GM04503 (cell line): ENCODE results near the gene AQP3.
"Not testable (repeated sequence)": the region's sequence is repeated elsewhere in the genome, so short reads cannot be mapped to it uniquely, and the experiment has no call there.

Source experiments
- DNase-seq: peaks from one replicate; pipeline ENCODE4 v3.0.0-alpha.2; 2012; ENCODE audit warnings: low read depth

AQP3 gene

DNA sequence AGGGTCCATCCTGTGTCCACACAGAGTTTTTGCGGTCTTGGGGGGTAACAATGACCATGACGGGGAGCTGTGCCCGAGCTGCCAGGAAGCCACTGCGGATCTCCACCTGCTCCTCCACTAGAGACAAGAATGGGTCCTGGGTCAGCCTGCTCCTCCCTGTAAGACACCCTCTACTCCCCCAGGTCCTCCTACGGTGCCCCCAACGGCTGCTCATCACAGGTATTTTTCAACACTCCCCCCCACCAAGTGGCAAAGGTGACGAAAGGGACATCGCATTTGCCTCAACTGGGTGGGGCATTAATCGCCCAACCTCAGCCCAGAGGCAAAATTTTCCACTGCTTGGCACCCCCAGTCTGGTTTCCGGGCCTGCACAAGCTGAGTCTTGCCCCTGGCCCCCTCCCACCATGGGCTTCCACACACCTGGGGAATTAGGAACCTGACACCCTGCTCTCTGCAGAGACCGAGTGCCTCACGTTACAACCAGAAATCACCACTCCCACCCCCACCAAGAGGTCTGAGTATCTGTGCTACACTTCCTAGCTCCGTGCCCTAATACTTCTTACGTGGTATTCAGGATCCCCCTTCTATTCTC, 16.7 kb upstream of the AQP3 start:
- DNase-seq = no peak

DNA sequence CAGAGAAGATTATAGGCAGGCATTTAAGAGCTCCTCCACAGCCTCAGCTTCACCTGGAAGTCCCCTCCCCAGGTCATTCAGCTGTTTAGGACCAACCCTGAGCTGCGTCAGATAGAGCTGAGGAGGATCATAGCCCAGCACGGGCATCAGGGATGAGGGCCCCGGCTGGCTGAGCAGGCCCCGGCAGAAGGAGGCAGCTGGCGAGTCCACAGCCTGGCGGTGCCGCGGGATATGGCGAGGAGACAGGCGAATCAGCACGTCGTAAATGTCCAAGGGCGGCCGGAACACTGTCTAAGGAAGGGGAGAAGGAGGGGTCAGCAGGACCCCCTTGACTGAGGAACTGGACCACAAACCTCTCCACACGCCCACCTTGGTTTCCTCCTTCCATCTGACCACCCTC, 15.8 kb upstream of the AQP3 start:
- no peak for DNase-seq

DNA sequence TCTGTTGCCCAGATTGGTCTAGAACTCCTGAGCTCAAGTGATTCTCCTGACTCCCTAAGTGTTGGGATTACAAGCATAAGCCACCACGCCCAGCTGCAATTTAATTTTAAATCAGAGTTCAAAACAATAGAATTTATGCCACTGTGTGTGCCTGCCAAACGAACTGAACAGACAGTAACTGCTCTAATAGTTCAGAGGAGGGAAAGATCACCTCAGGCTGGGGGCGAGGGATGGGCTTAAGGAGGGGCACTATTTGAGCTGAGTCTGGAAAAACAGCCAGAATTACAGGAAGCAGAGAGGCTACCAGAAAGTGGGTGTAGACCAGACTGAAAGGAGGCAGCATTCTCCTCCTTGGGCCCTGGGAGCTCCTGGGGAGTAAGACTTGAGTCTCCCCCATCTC, 14.1 kb upstream of the AQP3 start:
- DNase-seq = no peak

DNA sequence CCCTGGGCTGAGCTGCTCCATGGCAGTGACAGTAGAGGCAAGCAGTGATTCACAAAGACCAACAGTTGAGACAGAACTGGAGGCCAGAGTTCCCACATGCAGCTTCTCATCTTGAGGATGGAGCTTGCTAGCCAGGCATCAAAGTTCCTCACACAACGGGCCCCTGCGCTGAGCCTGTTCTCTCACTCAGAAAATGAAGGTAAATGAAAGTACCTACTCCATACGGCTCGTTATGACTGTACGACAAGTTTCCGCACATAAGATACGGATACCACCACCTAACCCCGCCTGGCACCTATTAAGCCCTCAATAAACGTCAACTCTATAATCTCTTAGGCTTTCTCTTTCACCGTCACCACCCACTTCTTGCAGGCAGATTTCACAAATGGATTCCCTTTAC, 13.5 kb upstream of the AQP3 start:
- DNase-seq = no peak

- no peak for DNase-seq
Observed at GRCh38 chr9:33459115-33459514, 11.7 kb upstream of the AQP3 start.

- DNase-seq = no peak
Observed at GRCh38 chr9:33458444-33458843, 11.1 kb upstream of the AQP3 start.

- no peak for DNase-seq
Observed at GRCh38 chr9:33455945-33456344, 8.6 kb upstream of the AQP3 start.

DNA sequence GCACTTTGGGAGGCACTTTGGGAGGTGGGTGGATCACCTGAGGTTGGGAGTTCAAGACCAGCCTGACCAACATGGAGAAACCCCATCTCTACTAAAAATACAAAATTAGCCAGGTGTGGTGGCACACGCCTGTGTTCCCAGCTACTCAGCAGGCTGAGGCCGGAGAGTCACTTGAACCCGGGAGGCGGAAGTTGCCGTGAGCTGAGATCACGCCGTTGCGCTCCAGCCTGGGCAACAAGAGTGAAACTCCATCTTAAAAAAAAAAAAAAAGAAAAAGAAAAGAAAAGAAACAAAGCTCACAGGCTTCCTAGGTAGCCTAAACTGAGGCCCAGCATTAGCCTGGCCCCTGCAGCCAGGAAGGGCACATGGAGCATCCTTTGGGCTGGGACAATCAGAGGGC, 8.1 kb upstream of the AQP3 start:
- not testable (repeated sequence) for DNase-seq

- DNase-seq = not testable (repeated sequence)
Observed at GRCh38 chr9:33454661-33455026, 7.3 kb upstream of the AQP3 start.

GRCh38 chr9:33453999-33454660, 6.7 kb upstream of the AQP3 start:
- no peak for DNase-seq

GRCh38 chr9:33453286-33453860, 6.0 kb upstream of the AQP3 start:
- no peak for DNase-seq

GRCh38 chr9:33452828-33453271, 5.5 kb upstream of the AQP3 start:
- no peak for DNase-seq

DNA sequence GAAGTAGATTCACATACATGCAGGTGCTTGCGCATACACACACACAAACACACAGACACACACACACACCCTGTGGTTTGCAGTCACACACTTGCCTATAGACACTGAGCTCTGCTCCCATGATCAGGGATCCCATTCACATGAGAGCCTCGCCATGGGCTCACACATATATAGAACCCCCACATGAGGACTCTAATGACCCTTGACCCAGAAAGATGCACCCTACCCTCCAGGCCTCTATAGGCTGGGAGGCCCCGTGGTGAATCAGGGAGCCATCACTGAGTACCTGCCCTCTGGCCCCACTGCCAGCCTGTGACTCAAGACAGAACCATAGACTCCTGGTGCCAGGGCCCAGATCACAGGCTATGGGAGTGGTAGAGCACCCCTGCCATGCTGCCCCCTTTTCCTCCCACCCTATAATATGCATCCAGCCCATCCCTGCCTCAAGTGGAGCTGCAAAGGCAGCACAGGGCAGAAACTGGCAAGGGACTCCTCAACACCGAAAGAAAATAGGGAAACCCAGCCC, 3.3 kb upstream of the AQP3 start:
- no peak for DNase-seq

- no peak for DNase-seq
Observed at GRCh38 chr9:33449715-33450114, 2.3 kb upstream of the AQP3 start.

DNA sequence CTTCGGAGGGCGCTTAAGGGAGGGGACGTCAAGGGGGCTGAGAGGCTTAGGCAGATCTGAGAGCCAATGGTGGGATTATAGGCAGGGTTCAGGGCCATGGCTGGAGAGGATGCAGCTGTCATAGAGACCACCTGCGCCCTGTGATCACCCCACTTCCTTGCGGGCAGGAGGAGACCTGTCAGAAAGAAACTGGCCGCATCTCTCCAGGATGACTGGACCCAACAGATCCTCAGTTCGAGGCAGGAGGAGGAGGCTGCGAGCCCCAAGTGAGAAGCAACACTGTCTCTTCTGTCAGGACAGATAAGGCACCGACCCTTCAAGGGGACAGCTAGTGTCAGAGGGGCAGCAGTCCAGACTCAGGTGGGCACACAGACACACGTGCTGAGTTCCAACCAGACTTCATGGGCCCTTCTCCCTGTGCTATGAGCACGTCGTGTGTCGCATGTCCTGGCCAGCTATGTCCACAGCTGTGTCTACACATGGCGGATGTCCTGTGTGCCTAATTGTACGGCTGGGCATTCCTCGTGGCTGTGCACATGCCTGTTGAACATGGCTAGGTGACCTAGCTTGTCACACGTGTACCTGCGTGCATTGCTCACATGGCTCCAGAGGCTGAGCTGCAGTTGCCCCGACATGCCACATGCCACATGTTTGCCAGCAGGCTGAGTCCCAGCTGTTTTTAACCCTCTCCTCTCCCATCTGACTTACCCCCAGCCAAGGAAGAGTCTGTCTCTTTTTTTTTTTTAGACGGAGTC, 583 bp upstream of the AQP3 start:
- DNase-seq = no peak

GRCh38 chr9:33446240-33446945, 1.0 kb downstream of the AQP3 start:
- no peak for DNase-seq

DNA sequence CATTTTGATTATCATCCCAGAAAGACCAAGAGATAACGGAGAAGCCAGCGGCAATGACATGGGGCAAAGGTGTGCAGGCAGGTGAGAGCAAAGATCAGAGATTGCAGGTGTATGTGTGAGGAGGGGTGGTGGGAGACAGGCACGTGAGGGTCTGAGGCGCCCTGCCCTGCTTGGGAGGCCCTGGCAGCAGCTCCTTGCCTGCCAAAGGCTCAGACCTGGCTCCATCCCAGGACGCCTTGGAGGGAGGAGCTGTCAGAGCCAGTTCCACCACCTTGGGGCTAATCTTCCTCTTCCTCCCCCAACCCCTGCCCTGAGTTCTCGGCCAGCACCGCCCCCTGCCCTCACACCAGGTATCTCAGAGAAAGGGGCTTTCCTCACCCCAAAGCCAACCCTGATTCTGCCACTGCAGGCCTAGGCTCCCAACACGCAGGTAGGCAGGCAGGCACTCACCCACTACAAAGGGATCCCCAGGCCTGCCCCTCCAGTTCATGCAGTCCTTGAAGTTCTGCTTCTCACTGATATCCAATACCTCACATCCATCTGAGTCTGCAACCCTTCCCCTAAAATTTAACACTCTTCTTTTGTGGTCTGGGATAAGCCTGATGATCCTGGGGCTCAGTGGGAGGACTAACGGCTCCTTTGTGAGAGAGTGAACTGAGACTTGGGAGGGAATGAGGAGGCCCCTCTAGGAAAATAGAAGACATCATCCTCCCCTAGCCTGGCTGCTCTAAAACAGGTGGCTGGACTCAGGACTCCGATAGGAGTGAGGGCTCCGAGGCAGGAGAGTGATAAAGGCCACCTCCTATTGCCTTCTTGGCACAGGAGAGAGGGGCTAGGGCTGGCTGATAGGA, 1.8 kb downstream of the AQP3 start:
- DNase-seq = no peak

GRCh38 chr9:33443464-33444154, 3.8 kb downstream of the AQP3 start:
- no peak for DNase-seq

- no peak for DNase-seq
Observed at GRCh38 chr9:33443047-33443446, 4.3 kb downstream of the AQP3 start.

GRCh38 chr9:33442125-33442524, 5.3 kb downstream of the AQP3 start:
- DNase-seq = no peak

- DNase-seq = no peak
Observed at GRCh38 chr9:33440609-33441008, 6.8 kb downstream of the AQP3 start.
